ENCODE results near the gene CTIF.

Gene CTIF

DNA sequence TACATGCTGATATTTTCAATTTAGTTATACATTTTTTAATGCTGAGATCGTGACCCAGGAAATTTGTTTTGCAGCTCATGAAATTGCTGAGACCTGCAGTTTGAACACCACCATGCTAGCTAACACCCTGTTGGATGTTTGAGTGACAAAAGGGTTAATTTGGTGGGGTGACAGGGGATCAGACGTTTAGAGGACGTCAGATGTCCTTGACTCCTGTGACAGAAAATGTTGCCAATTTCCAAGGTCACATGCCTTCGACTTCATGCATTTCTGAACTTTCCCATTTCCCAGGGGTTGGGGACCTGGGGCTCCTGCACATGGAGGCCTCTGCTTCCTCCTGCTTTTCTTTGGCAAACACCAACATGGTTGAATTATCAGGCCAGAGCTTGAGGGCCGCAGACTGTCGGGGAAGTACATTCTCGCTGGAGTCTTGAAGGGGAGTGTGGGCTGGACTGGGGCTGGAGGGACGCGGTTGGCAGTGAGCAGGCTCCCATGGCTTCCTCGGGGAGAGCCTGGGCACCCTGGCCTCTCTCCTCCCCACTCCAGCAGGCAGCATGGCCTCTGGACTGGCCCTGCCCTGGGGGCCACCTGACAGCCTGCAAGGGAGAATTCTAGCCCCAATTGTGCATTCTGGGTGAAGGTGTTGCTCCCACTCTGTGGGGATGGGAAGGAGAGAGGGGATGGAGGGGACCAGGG is 73.1 kb downstream of the CTIF start:
- H3K36me3 ChIP-seq (ENCODE audit: low read length): no peaks in the 10 kb centered on the region
- no peaks in the 10 kb centered on the region for H3K9me2 ChIP-seq (replicated peaks; ENCODE audit: insufficient read depth, low read length)
- TF ChIP-seq EZH2phosphoT487 (conservative IDR thresholded peaks at IDR 0.05; ENCODE audit: low read length): no peak
- no peak for TF ChIP-seq CTCF (IDR thresholded peaks at IDR 0.05; ENCODE audit: insufficient read depth, low read length, poor library complexity, severe bottlenecking)
- no peaks in the 10 kb centered on the region for H3K9me3 ChIP-seq (ENCODE audit: insufficient read depth, low read length)
- no peak overlapping the region for H2AFZ ChIP-seq (ENCODE audit: low read depth, low read length, severe bottlenecking)
- H3K4me3 ChIP-seq (ENCODE audit: insufficient read depth, low read length, poor library complexity, severe bottlenecking): no peak overlapping the region
- H3K27ac ChIP-seq (ENCODE audit: low read depth, low read length): no peak overlapping the region
- no peaks in the 10 kb centered on the region for H3K27me3 ChIP-seq (ENCODE audit: low read length)
- no peaks in the 10 kb centered on the region for H3K79me2 ChIP-seq (ENCODE audit: insufficient read depth, low read length)
- H3K9ac ChIP-seq (ENCODE audit: low read length): no peak overlapping the region
- no peak overlapping the region for H3K4me2 ChIP-seq (ENCODE audit: low read depth, low read length, poor library complexity, severe bottlenecking)
- H4K20me1 ChIP-seq (ENCODE audit: low read depth, low read length): no peaks in the 10 kb centered on the region
- no peaks in the 10 kb centered on the region for H3F3A ChIP-seq (ENCODE audit: insufficient read depth)

- Histone ChIP-seq H3K9me3 (ENCODE audit: insufficient read depth, low read length) (no peaks in the 10 kb centered on the region), H3K27me3 (ENCODE audit: low read length) (no peaks in the 10 kb centered on the region), H4K20me1 (ENCODE audit: low read depth, low read length) (no peaks in the 10 kb centered on the region), H3F3A (ENCODE audit: insufficient read depth) (no peaks in the 10 kb centered on the region), H2AFZ (ENCODE audit: low read depth, low read length, severe bottlenecking) (no peak overlapping the region), H3K9ac (ENCODE audit: low read length) (no peak overlapping the region), H3K4me3 (ENCODE audit: insufficient read depth, low read length, poor library complexity, severe bottlenecking) (no peak overlapping the region), H3K27ac (ENCODE audit: low read depth, low read length) (no peak overlapping the region), H3K79me2 (ENCODE audit: insufficient read depth, low read length) (no peaks in the 10 kb centered on the region), H3K36me3 (ENCODE audit: low read length) (no peaks in the 10 kb centered on the region), H3K4me2 (ENCODE audit: low read depth, low read length, poor library complexity, severe bottlenecking) (no peak overlapping the region), H3K9me2 (replicated peaks; ENCODE audit: insufficient read depth, low read length) (no peaks in the 10 kb centered on the region)
- TF ChIP-seq CTCF (IDR thresholded peaks at IDR 0.05; ENCODE audit: insufficient read depth, low read length, poor library complexity, severe bottlenecking): no peak
- TF ChIP-seq EZH2phosphoT487 (conservative IDR thresholded peaks at IDR 0.05; ENCODE audit: low read length): no peak
Measured at GRCh38 chr18:48612511-48612910, 73.7 kb downstream of the CTIF start.

DNA sequence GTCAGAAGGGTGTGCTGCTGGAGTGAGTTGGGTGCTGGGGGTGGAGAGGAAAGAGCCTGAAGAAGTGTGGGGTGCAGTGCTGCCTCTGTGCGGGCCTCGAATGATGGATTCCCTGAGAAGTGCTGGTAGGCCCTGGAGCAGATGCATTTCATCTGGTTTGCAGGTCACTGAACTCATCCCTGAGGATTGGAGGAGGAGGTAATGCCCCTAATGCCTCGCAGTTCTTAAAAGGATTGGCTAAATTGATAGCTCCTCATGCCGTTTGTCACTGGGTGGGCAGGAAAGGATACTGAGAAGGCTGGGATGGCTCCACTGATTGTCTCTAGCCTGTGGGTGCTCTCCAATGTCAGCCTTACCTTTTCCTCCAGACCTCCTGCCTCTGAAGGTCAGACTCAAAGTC is 74.1 kb downstream of the CTIF start:
- Histone ChIP-seq H4K20me1 (ENCODE audit: low read depth, low read length) (no peaks in the 10 kb centered on the region), H3K9ac (ENCODE audit: low read length) (no peak overlapping the region), H3K79me2 (ENCODE audit: insufficient read depth, low read length) (no peaks in the 10 kb centered on the region), H3K27me3 (ENCODE audit: low read length) (no peaks in the 10 kb centered on the region), H2AFZ (ENCODE audit: low read depth, low read length, severe bottlenecking) (no peak overlapping the region), H3K9me3 (ENCODE audit: insufficient read depth, low read length) (no peaks in the 10 kb centered on the region), H3K4me2 (ENCODE audit: low read depth, low read length, poor library complexity, severe bottlenecking) (no peak overlapping the region), H3K9me2 (replicated peaks; ENCODE audit: insufficient read depth, low read length) (no peaks in the 10 kb centered on the region), H3K27ac (ENCODE audit: low read depth, low read length) (no peak overlapping the region), H3F3A (ENCODE audit: insufficient read depth) (no peaks in the 10 kb centered on the region), H3K4me3 (ENCODE audit: insufficient read depth, low read length, poor library complexity, severe bottlenecking) (no peak overlapping the region), H3K36me3 (ENCODE audit: low read length) (no peaks in the 10 kb centered on the region)
- no peak for TF ChIP-seq CTCF (IDR thresholded peaks at IDR 0.05; ENCODE audit: insufficient read depth, low read length, poor library complexity, severe bottlenecking)
- TF ChIP-seq EZH2phosphoT487 (conservative IDR thresholded peaks at IDR 0.05; ENCODE audit: low read length): no peak
